H1 (cell line): Measurements from ENCODE around the gene PMF1. TPM values are rescaled to one million over a fixed set of nuclear protein-coding genes. Genes with fewer than 3 reads are reported as not detected.

Experiments
- CTCF ChIA-PET: fragments of 300-600 bp; sonication (Branson Sonifier 250); formaldehyde crosslinking; loops from one replicate; lab custom pipeline; 2021; ENCODE audit not compliant: partially characterized antibody; lab: Charles Lee
- POLR2A ChIA-PET: fragments of 300-600 bp; sonication (Branson Sonifier 250); formaldehyde crosslinking; loops from one replicate; lab custom pipeline; 2021; ENCODE audit warnings: inconsistent platforms; ENCODE audit not compliant: partially characterized antibody; lab: Charles Lee
- DNase-seq, 2 experiments: peaks; one replicate each; pipeline versions ENCODE4 v3.0.0 to v3.0.0-alpha.2; 2010 to 2022; ENCODE audit warnings: low spot score in 2 of 2, low read depth in 1 of 2, mixed read lengths in 1 of 2
- FAIRE-seq: peaks from 2 replicates; lab custom pipeline; 2011; peaks lifted over from hg19 to GRCh38; lab: Jason Lieb, UNC
- H2AFZ ChIP-seq: 2 replicates; pipeline ENCODE4 v1.8.1; 2012; ENCODE audit warnings: low read length, inconsistent platforms
- H2AK5ac ChIP-seq: 2 replicates; pipeline ENCODE4 v1.6.1; 2013; ENCODE audit warnings: low read depth, low read length
- H2BK120ac ChIP-seq: replicated peaks from 2 replicates; pipeline ENCODE3; 2013; ENCODE audit warnings: low read depth, low read length, inconsistent platforms
- H2BK12ac ChIP-seq: 2 replicates; pipeline ENCODE4 v1.6.1; 2013; ENCODE audit warnings: low read depth, low read length
- H2BK15ac ChIP-seq: 2 replicates; pipeline ENCODE4 v1.6.1; 2013; ENCODE audit warnings: low read length
- H2BK20ac ChIP-seq: 2 replicates; pipeline ENCODE4 v1.6.1; 2013; ENCODE audit warnings: low read length
- H2BK5ac ChIP-seq: 2 replicates; pipeline ENCODE4 v1.6.1; 2013; ENCODE audit warnings: low read depth, low read length
- H3K14ac ChIP-seq: 2 replicates; pipeline ENCODE4 v1.6.1; 2013; ENCODE audit warnings: inconsistent platforms; ENCODE audit not compliant: insufficient read length
- H3K18ac ChIP-seq: 2 replicates; pipeline ENCODE4 v1.6.1; 2013; ENCODE audit warnings: low read length; ENCODE audit errors: extremely low read depth
- H3K23ac ChIP-seq: 2 replicates; pipeline ENCODE4 v1.6.1; 2013; ENCODE audit warnings: inconsistent platforms; ENCODE audit not compliant: insufficient read length
- H3K23me2 ChIP-seq: 2 replicates; pipeline ENCODE4 v1.6.1; 2013; ENCODE audit warnings: low read depth, low read length
- H3K27ac ChIP-seq: 2 replicates; pipeline ENCODE4 v1.6.1; 2011; ENCODE audit warnings: low read depth, low read length, inconsistent platforms
- H3K27me3 ChIP-seq, 4 experiments: replicated peaks in 1 of 4; 1 replicate in 1 of 4; 2 replicates in 3 of 4; pipeline versions ENCODE4 v1.6.1 to v1.8.1; 2011 to 2013; ENCODE audit warnings: low read length in 3 of 4, mild to moderate bottlenecking in 3 of 4, inconsistent platforms in 2 of 4, mixed read lengths in 2 of 4, moderate library complexity in 1 of 4; ENCODE audit not compliant: control insufficient read depth in 3 of 4, insufficient read depth in 3 of 4; ENCODE audit errors: extremely low read depth in 1 of 4
- H3K36me3 ChIP-seq, 4 experiments: 2 replicates each; pipeline versions ENCODE4 v1.6.1 to v1.8.1; 2011 to 2013; ENCODE audit warnings: mild to moderate bottlenecking in 4 of 4, low read length in 3 of 4, moderate library complexity in 2 of 4, control low read depth in 1 of 4, inconsistent platforms in 1 of 4; ENCODE audit not compliant: insufficient read depth in 4 of 4, control insufficient read depth in 2 of 4
- H3K4ac ChIP-seq: replicated peaks from 2 replicates; pipeline ENCODE3; 2013; ENCODE audit warnings: low read length, low read depth, mixed read lengths, inconsistent platforms; ENCODE audit not compliant: insufficient read length
- H3K4me1 ChIP-seq, 4 experiments: replicated peaks in 1 of 4; 1 replicate in 1 of 4; 2 replicates in 3 of 4; pipeline versions ENCODE4 v1.6.1 to v1.8.1; 2011 to 2013; ENCODE audit warnings: low read length in 3 of 4, inconsistent platforms in 2 of 4, mixed read lengths in 1 of 4; ENCODE audit not compliant: insufficient read depth in 4 of 4, control insufficient read depth in 3 of 4
- H3K4me2 ChIP-seq, 2 experiments: 2 replicates each; pipeline versions ENCODE4 v1.6.1 to v1.8.1; 2011 to 2013; ENCODE audit warnings: low read depth in 2 of 2, low read length in 2 of 2, control low read depth in 1 of 2, inconsistent platforms in 1 of 2, mild to moderate bottlenecking in 1 of 2; ENCODE audit not compliant: insufficient read depth in 1 of 2
- H3K4me3 ChIP-seq, 4 experiments: fragments of 200-600, 300-600 bp in 1 of 4; sonication (generic), shearing (Covaris generic), sonication (Bioruptor Twin) in 1 of 4; 2 replicates each; pipeline versions ENCODE4 v1.5.1 to v1.8.1; 2011 to 2016; ENCODE audit warnings: low read length in 4 of 4, low read depth in 3 of 4, control low read depth in 2 of 4, inconsistent platforms in 2 of 4, mild to moderate bottlenecking in 2 of 4, mixed read lengths in 1 of 4, moderate library complexity in 1 of 4; ENCODE audit not compliant: insufficient read depth in 2 of 4; ENCODE audit errors: extremely low read depth in 1 of 4
- H3K56ac ChIP-seq: replicated peaks from 2 replicates; pipeline ENCODE3; 2013; ENCODE audit warnings: low read depth, mild to moderate bottlenecking, mixed read lengths, low read length, inconsistent platforms; ENCODE audit not compliant: insufficient read length
- H3K79me1 ChIP-seq: 2 replicates; pipeline ENCODE4 v1.6.1; 2013; ENCODE audit warnings: low read depth, low read length, control low read depth
- H3K79me2 ChIP-seq, 2 experiments: 2 replicates each; pipeline versions ENCODE4 v1.6.1 to v1.8.1; 2012 to 2013; ENCODE audit warnings: low read length in 2 of 2, mild to moderate bottlenecking in 2 of 2, inconsistent platforms in 1 of 2; ENCODE audit not compliant: insufficient read depth in 2 of 2, control insufficient read depth in 1 of 2
- H3K9ac ChIP-seq, 4 experiments: replicated peaks in 1 of 4; 1 replicate in 1 of 4; 2 replicates in 3 of 4; pipeline versions ENCODE4 v1.6.1 to v1.8.1; 2011 to 2013; ENCODE audit warnings: low read depth in 3 of 4, low read length in 3 of 4, control low read depth in 2 of 4, mild to moderate bottlenecking in 2 of 4, moderate library complexity in 2 of 4, inconsistent platforms in 1 of 4; ENCODE audit errors: extremely low read depth in 1 of 4
- H3K9me3 ChIP-seq, 2 experiments: 2 replicates each; pipeline versions ENCODE4 v1.6.1 to v1.8.1; 2012 to 2013; ENCODE audit warnings: mild to moderate bottlenecking in 2 of 2, moderate library complexity in 2 of 2, control low read depth in 1 of 2, inconsistent platforms in 1 of 2, low read depth in 1 of 2, low read length in 1 of 2, mixed read lengths in 1 of 2; ENCODE audit not compliant: insufficient read depth in 2 of 2
- H4K20me1 ChIP-seq, 2 experiments: replicated peaks in 1 of 2; 2 replicates each; pipeline versions ENCODE3 to v1.8.1; 2011 to 2013; ENCODE audit warnings: inconsistent platforms in 2 of 2, low read length in 2 of 2, mild to moderate bottlenecking in 1 of 2; ENCODE audit not compliant: insufficient read depth in 2 of 2, control insufficient read depth in 1 of 2
- H4K5ac ChIP-seq: 2 replicates; pipeline ENCODE4 v1.6.1; 2013; ENCODE audit warnings: low read length, low read depth, mixed read lengths, inconsistent platforms; ENCODE audit not compliant: insufficient read length
- H4K8ac ChIP-seq: 2 replicates; pipeline ENCODE4 v1.8.0; 2013; ENCODE audit warnings: mild to moderate bottlenecking, moderate library complexity, low read length, inconsistent platforms; ENCODE audit not compliant: insufficient read depth; ENCODE audit errors: extremely low read depth
- H4K91ac ChIP-seq: replicated peaks from 2 replicates; pipeline ENCODE3; 2013; ENCODE audit warnings: low read length, mixed read lengths, inconsistent platforms; ENCODE audit not compliant: insufficient read length
- EGR1 ChIP-seq: IDR thresholded peaks from 2 replicates; pipeline ENCODE4 v1.6.1; 2011; ENCODE audit warnings: low read depth, low read length, borderline replicate concordance
- EZH2 ChIP-seq: fragments of 200-600 bp; sonication (generic); IDR thresholded peaks from 2 replicates; pipeline ENCODE4 v1.7.1; 2012; ENCODE audit warnings: low read depth, mild to moderate bottlenecking, moderate library complexity, low read length, inconsistent platforms; ENCODE audit not compliant: severe bottlenecking
- GABPA ChIP-seq: IDR thresholded peaks from 2 replicates; pipeline ENCODE4 v1.6.1; 2011; ENCODE audit warnings: mild to moderate bottlenecking, low read length, moderate library complexity, borderline replicate concordance; ENCODE audit not compliant: insufficient read depth
- RFX5 ChIP-seq: IDR thresholded peaks from 2 replicates; pipeline ENCODE4 v1.6.1; 2011; ENCODE audit warnings: low read depth, low read length, improper control_type of control experiment, borderline replicate concordance
- SAP30 ChIP-seq: fragments of 300-600 bp; sonication (generic); IDR thresholded peaks from 2 replicates; pipeline ENCODE4 v1.7.1; 2012; ENCODE audit warnings: low read length, moderate library complexity, mild to moderate bottlenecking, inconsistent platforms; ENCODE audit not compliant: insufficient read depth, insufficient replicate concordance
- SIRT6 ChIP-seq: IDR thresholded peaks from one replicate; pipeline ENCODE4 v1.7.1; 2012; ENCODE audit warnings: low read length, inconsistent platforms
- SP1 ChIP-seq: IDR thresholded peaks from 2 replicates; pipeline ENCODE4 v1.6.1; 2011; ENCODE audit warnings: low read depth, low read length
- TAF7 ChIP-seq: optimal IDR thresholded peaks from 2 replicates; pipeline ENCODE3; 2011; ENCODE audit warnings: low read depth, mild to moderate bottlenecking, inconsistent platforms, low read length, moderate library complexity, borderline replicate concordance
- ZNF274 ChIP-seq: IDR thresholded peaks from 2 replicates; pipeline ENCODE4 v1.7.0; 2012; ENCODE audit warnings: low read length, borderline replicate concordance; ENCODE audit errors: extremely low read depth
- WGBS, 2 experiments: shearing (Covaris generic) in 1 of 2; methylation state at CpG; one replicate each; pipeline versions ENCODE4 v1.1.6 to v1.1.7; 2013 to 2015; ENCODE audit warnings: low lambda C conversion rate in 2 of 2, mixed read lengths in 2 of 2, inconsistent platforms in 1 of 2, low coverage in 1 of 2, missing lambda C conversion rate in 1 of 2; ENCODE audit not compliant: insufficient replicate concordance in 2 of 2, insufficient coverage in 1 of 2, insufficient read length in 1 of 2; ENCODE audit errors: extremely low coverage in 1 of 2, missing lambda C conversion rate in 1 of 2; 5-methylcytosine and 5-hydroxymethylcytosine counted together
- polyA plus RNA-seq, 7 experiments: library from polyadenylated mRNA; depleted of rRNA in 3 of 7; stranded (reverse) in 5 of 7; unstranded in 2 of 7; fragments of >200 nt in 5 of 7; fragments of 200-250 nt in 2 of 7; gene quantifications; 1 replicate in 5 of 7; 2 replicates in 1 of 7; 4 replicates in 1 of 7; pipeline versions ENCODE4 v1.2.1 to v1.2.3, GENCODE V29; 2011 to 2013; ENCODE audit warnings: missing spikeins in 2 of 7, mixed read lengths in 2 of 7
- total RNA-seq: library from RNA; stranded (reverse); fragmentation: NEBNext Ultra II Directional; extraction: Animal tissue kit (Norgen Biotek cat#: 25700); gene quantifications from 2 replicates; pipeline ENCODE4 v1.2.1, GENCODE V29; 2021
- TF ChIP-seq, protein P1 (sequence below): IDR thresholded peaks from 2 replicates; pipeline ENCODE4 v1.6.1; 2012; ENCODE audit warnings: inconsistent platforms

The PMF1 gene
- total and polyA plus RNA-seq, 2 of the 8 experiments (the other 6 are each of a cell fraction or from before 2014, with no cell fraction given), result 113 to 296 TPM

DNA sequence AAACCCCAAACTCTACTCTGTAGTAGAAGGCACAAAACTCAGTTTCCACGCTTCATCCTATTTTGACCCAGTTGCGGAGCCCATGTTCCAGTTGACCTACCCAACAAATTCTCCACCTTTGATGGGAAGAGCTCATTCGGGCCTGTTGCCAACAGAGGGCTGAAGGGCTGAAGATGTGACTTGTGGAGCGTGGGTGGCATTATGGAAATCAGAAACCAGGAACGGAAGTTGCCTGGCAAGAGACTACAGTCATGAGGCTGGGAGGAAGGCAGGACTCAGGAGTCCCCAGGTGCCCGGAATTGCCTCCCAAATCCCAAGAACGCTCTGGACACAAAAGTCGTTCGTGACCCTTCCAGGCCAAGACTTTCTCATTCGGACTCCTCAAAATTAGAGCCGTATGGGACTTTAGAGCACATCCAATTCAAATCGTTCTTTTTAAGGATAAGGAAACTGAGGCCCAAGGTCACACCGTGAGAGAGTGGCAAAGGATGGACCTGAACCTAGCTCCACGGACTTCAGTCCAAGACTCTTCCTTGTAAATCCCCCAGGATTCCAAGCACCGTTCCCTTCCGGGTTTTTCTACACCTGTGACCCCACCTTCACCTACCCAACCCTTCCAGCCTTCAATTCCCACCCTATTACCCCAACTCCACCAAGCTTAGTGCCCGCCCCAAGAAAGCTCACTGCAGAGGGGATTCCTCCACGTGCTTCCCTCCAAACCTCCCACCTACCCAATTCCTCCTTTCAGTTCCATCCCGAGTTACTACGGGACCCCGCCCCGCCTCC is 69.1 kb downstream of the PMF1 start:
- Histone ChIP-seq H3K4ac (no peak overlapping the region), H4K20me1 (peaks cover 3 to 19% of the 10 kb centered on the region in 2 experiments), H3K36me3 (peaks cover 14 to 26% (median 23%) of the 10 kb centered on the region in 4 experiments; a peak in 7 of 8 replicates), H3K79me2 (peaks cover 23 to 37% of the 10 kb centered on the region in 2 experiments), H3K4me3 (peak overlapping the region; percentile 74 to 93 (median 85)), H2BK12ac (no peak overlapping the region), H3K9me3 (no peaks in the 10 kb centered on the region), H3K9ac (peak overlapping the region; percentile 91 to 97 (median 94)), H3K56ac (peak overlapping the region; percentile 85), H4K8ac (peak overlapping the region; percentile 19; the same call in 1 of the 2 replicates), H4K5ac (peak overlapping the region; percentile 65), H2BK5ac (peak overlapping the region; percentile 93; the same call in 1 of the 2 replicates), H2BK15ac (no peak overlapping the region), H3K27me3 (no peaks in the 10 kb centered on the region), H3K18ac (no peak overlapping the region), H2AFZ (no peak overlapping the region), H3K79me1 (peaks cover 10% of the 10 kb centered on the region), H3K4me2 (peak overlapping the region; percentile 91 to 92), H3K4me1 (peaks cover 0 to 10% (median 3%) of the 10 kb centered on the region in 4 experiments; a peak in 2 of 7 replicates), H4K91ac (peak overlapping the region; percentile 10), H2AK5ac (no peak overlapping the region), H2BK120ac (no peak overlapping the region), H3K14ac (no peak overlapping the region), H3K27ac (peak overlapping the region; percentile 90), H2BK20ac (no peak overlapping the region), H3K23ac (no peak overlapping the region), H3K23me2 (peaks cover 13% of the 10 kb centered on the region)
- no peak for DNase-seq
- WGBS, 2 experiments, result 16% methylated on average over 17 of the region's 22 CpGs; no CpG with 5 or more reads in 1 of the 2 experiments
- FAIRE-seq, result no peak
- ChIA-PET CTCF (interaction anchor here (0.6 to 5.3 kb wide), 15 partner anchors 11 to 164 kb away, joined by 3 to 25 read pairs (median 4); no protein-coding TSS in a partner anchor), POLR2A (interaction anchor here (0.6 to 17.4 kb wide), 30 partner anchors 9 to 369 kb away, joined by 3 to 221 read pairs (median 4); partner anchors contain the start of genes BGLAP, CCT3, GLMP and PAQR6)
- TF ChIP-seq EZH2 (no peak), RFX5 (no peak), GABPA (no peak), SP1 (peak; percentile 97), TAF7 (no peak), ZNF274 (no peak), SIRT6 (no peak), EGR1 (0 out of 2 replicates have a peak, but pooled peaks have one; percentile 5), SAP30 (peak; percentile 79)
- TF ChIP-seq, protein P1, sequence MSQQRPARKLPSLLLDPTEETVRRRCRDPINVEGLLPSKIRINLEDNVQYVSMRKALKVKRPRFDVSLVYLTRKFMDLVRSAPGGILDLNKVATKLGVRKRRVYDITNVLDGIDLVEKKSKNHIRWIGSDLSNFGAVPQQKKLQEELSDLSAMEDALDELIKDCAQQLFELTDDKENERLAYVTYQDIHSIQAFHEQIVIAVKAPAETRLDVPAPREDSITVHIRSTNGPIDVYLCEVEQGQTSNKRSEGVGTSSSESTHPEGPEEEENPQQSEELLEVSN, result peak; percentile 40; the same call in 1 of the 2 replicates
